Measurements from ENCODE around the gene DHRS1.

The DHRS1 gene

GRCh38 chr14:24323341-24323740 lies 23.8 kb upstream of the DHRS1 start:
- no peak for DNase-seq (ENCODE audit: low read depth)

GRCh38 chr14:24322672-24323071 lies 23.1 kb upstream of the DHRS1 start:
- TF ChIP-seq POLR2A (IDR thresholded peaks at IDR 0.05; ENCODE audit: extremely low read depth, insufficient read length) (no peak), CTCF (IDR thresholded peaks at IDR 0.05; ENCODE audit: low read depth, low read length) (no peak), MYC (IDR thresholded peaks at IDR 0.05; ENCODE audit: low read depth, low read length) (no peak), MAX (IDR thresholded peaks at IDR 0.05; ENCODE audit: low read depth, low read length) (no peak)

More at GRCh38 chr14:24323341-24323740, 23.8 kb upstream of the DHRS1 start:
- TF ChIP-seq MAX (IDR thresholded peaks at IDR 0.05; ENCODE audit: low read depth, low read length) (no peak), CTCF (IDR thresholded peaks at IDR 0.05; ENCODE audit: low read depth, low read length) (no peak), MYC (IDR thresholded peaks at IDR 0.05; ENCODE audit: low read depth, low read length) (no peak), POLR2A (IDR thresholded peaks at IDR 0.05; ENCODE audit: extremely low read depth, insufficient read length) (no peak)
- H3K4me3 ChIP-seq (ENCODE audit: low read depth, low read length), result no peak overlapping the region

GRCh38 chr14:24321212-24321975 lies 21.8 kb upstream of the DHRS1 start:
- H3K4me3 ChIP-seq (ENCODE audit: low read depth, low read length), result no peak overlapping the region
- TF ChIP-seq CTCF (IDR thresholded peaks at IDR 0.05; ENCODE audit: low read depth, low read length), result no peak
- TF ChIP-seq POLR2A (IDR thresholded peaks at IDR 0.05; ENCODE audit: extremely low read depth, insufficient read length), result no peak
- TF ChIP-seq MYC (IDR thresholded peaks at IDR 0.05; ENCODE audit: low read depth, low read length), result no peak
- TF ChIP-seq MAX (IDR thresholded peaks at IDR 0.05; ENCODE audit: low read depth, low read length), result no peak
- DNase-seq (ENCODE audit: low read depth), result no peak

More at GRCh38 chr14:24322672-24323071, 23.1 kb upstream of the DHRS1 start:
- DNase-seq (ENCODE audit: low read depth), result no peak
- H3K4me3 ChIP-seq (ENCODE audit: low read depth, low read length), result no peak overlapping the region

GRCh38 chr14:24317141-24317928 lies 17.8 kb upstream of the DHRS1 start:
- no peak overlapping the region for H3K4me3 ChIP-seq (ENCODE audit: low read depth, low read length)
- no peak for TF ChIP-seq CTCF (IDR thresholded peaks at IDR 0.05; ENCODE audit: low read depth, low read length)
- TF ChIP-seq MAX (IDR thresholded peaks at IDR 0.05; ENCODE audit: low read depth, low read length), result no peak
- no peak for TF ChIP-seq POLR2A (IDR thresholded peaks at IDR 0.05; ENCODE audit: extremely low read depth, insufficient read length)
- TF ChIP-seq MYC (IDR thresholded peaks at IDR 0.05; ENCODE audit: low read depth, low read length), result no peak
- DNase-seq (ENCODE audit: low read depth), result no peak

- TF ChIP-seq CTCF (IDR thresholded peaks at IDR 0.05; ENCODE audit: low read depth, low read length) (no peak), MYC (IDR thresholded peaks at IDR 0.05; ENCODE audit: low read depth, low read length) (no peak), MAX (IDR thresholded peaks at IDR 0.05; ENCODE audit: low read depth, low read length) (no peak), POLR2A (IDR thresholded peaks at IDR 0.05; ENCODE audit: extremely low read depth, insufficient read length) (no peak)
- no peak for DNase-seq (ENCODE audit: low read depth)
- H3K4me3 ChIP-seq (ENCODE audit: low read depth, low read length), result no peak overlapping the region
These were observed 17.0 kb upstream of the DHRS1 start for GRCh38 chr14:24316597-24316950.
